Measurements from ENCODE around the gene PPM1E.

- TF ChIP-seq POLR2AphosphoS5 (IDR thresholded peaks at IDR 0.05; ENCODE audit: low read depth, low read length) (no peak), CTCF (IDR thresholded peaks at IDR 0.05) (no peak), REST (IDR thresholded peaks at IDR 0.05; ENCODE audit: insufficient read depth in 1 of 2, low read depth in 2 of 2, low read length in 1 of 2) (no peak)
These were observed 53.2 kb downstream of the PPM1E start for GRCh38 chr17:58808609-58809563.
